Measurements from ENCODE around the gene GALNT10. TPM values are rescaled to one million over a fixed set of nuclear protein-coding genes. Genes with fewer than 3 reads are reported as not detected.
"Not testable (repeated sequence)": the region's sequence is repeated elsewhere in the genome, so short reads cannot be mapped to it uniquely, and the experiment has no call there.

The GALNT10 gene
- polyA plus RNA-seq, 2 of the 4 experiments (the other 2 are of a cell fraction), result 110 to 156 TPM

GRCh38 chr5:154145268-154145667, 45.3 kb upstream of the GALNT10 start:
- 67% methylated on average over 4 of the region's 4 CpGs for WGBS (ENCODE audit: missing lambda C conversion rate)

GRCh38 chr5:154146409-154146808, 44.1 kb upstream of the GALNT10 start:
- DNase-seq (ENCODE audit: low read depth in 1 of 2, low spot score in 1 of 2), result no peak
- Histone ChIP-seq H3K9me3 (no peaks in the 10 kb centered on the region), H3K4me1 (no peaks in the 10 kb centered on the region), H3K4me2 (no peak overlapping the region), H3K4me3 (no peak overlapping the region), H3K27ac (no peak overlapping the region)
- TF ChIP-seq POLR2AphosphoS2 (conservative IDR thresholded peaks at IDR 0.05; ENCODE audit: low read length), result no peak
- no peak for TF ChIP-seq ZC3H11A (IDR thresholded peaks at IDR 0.05)
- no peak for TF ChIP-seq CHD2 (IDR thresholded peaks at IDR 0.05; ENCODE audit: low read length, partially characterized antibody)
- no peak for TF ChIP-seq CEBPB (IDR thresholded peaks at IDR 0.05)
- TF ChIP-seq BHLHE40 (IDR thresholded peaks at IDR 0.05; ENCODE audit: low read depth, low read length), result no peak
- no peak for ATAC-seq
- no peak for FAIRE-seq
- POLR2A ChIA-PET, result no interaction called here
- CTCF ChIA-PET, result interaction anchor here (0.6 to 1.6 kb wide), 3 partner anchors 11 to 73 kb away, joined by 3 to 5 read pairs (median 3); no protein-coding TSS in a partner anchor

More at GRCh38 chr5:154145268-154145667, 45.3 kb upstream of the GALNT10 start:
- DNase-seq (ENCODE audit: low read depth in 1 of 2, low spot score in 1 of 2) (no peak), FAIRE-seq (no peak), ATAC-seq (no peak)
- no peak overlapping the region for H3K4me3 ChIP-seq
- no peak for TF ChIP-seq KDM5A (IDR thresholded peaks at IDR 0.05)
- TF ChIP-seq MYC (IDR thresholded peaks at IDR 0.05; ENCODE audit: borderline replicate concordance, low read length), result no peak
- TF ChIP-seq ZSCAN20 (CRISPR knock-in tag; IDR thresholded peaks at IDR 0.05), result no peak
- no peak for TF ChIP-seq HDAC2 (IDR thresholded peaks at IDR 0.05)
- TF ChIP-seq BCL3 (IDR thresholded peaks at IDR 0.05), result no peak
- no peak for TF ChIP-seq ELK1 (IDR thresholded peaks at IDR 0.05; ENCODE audit: low read depth, low read length)
- TF ChIP-seq MAFK (IDR thresholded peaks at IDR 0.05; ENCODE audit: partially characterized antibody), result no peak
- TF ChIP-seq CEBPB (IDR thresholded peaks at IDR 0.05), result no peak
- TF ChIP-seq HEYL (CRISPR knock-in tag; IDR thresholded peaks at IDR 0.05), result no peak
- no peak for TF ChIP-seq FOXS1 (CRISPR knock-in tag; IDR thresholded peaks at IDR 0.05)
- no peak for TF ChIP-seq FOSL2 (IDR thresholded peaks at IDR 0.05)
- TF ChIP-seq FOSL2 (CRISPR knock-in tag; IDR thresholded peaks at IDR 0.05), result no peak
- no peak for TF ChIP-seq SREBF2 (IDR thresholded peaks at IDR 0.05)
- no peak for TF ChIP-seq USF2 (IDR thresholded peaks at IDR 0.05)
- no peak overlapping the region for H3K27ac ChIP-seq
- no peak overlapping the region for H3K4me2 ChIP-seq
- CTCF ChIA-PET, result interaction anchor here (0.7 to 1.6 kb wide), 4 partner anchors 14 to 259 kb away, joined by 3 read pairs; no protein-coding TSS in a partner anchor
- H3K4me1 ChIP-seq, result no peaks in the 10 kb centered on the region
- H3K9me3 ChIP-seq, result no peaks in the 10 kb centered on the region
- POLR2A ChIA-PET, result no interaction called here

- no peak for DNase-seq (ENCODE audit: low read depth in 1 of 2, low spot score in 1 of 2)
- POLR2A ChIA-PET, result no interaction called here
- Histone ChIP-seq H3K4me3 (no peak overlapping the region), H3K27ac (no peak overlapping the region), H3K4me2 (no peak overlapping the region), H3K4me1 (no peaks in the 10 kb centered on the region), H3K9me3 (no peaks in the 10 kb centered on the region)
- no peak for FAIRE-seq
- CTCF ChIA-PET, result interaction anchor here (0.5 to 1.8 kb wide), 5 partner anchors 9 to 72 kb away, joined by 3 to 5 read pairs (median 3); no protein-coding TSS in a partner anchor
- no peak for ATAC-seq
- no peak for TF ChIP-seq NPAS2 (CRISPR knock-in tag; IDR thresholded peaks at IDR 0.05; ENCODE audit: borderline replicate concordance)
- no peak for TF ChIP-seq REST (IDR thresholded peaks at IDR 0.05)
- no peak for TF ChIP-seq CEBPB (IDR thresholded peaks at IDR 0.05)
- TF ChIP-seq KDM5A (IDR thresholded peaks at IDR 0.05), result no peak
- no peak for TF ChIP-seq NFE2L2 (conservative IDR thresholded peaks at IDR 0.05; ENCODE audit: low read length)
- TF ChIP-seq JUN (IDR thresholded peaks at IDR 0.05), result no peak
- no peak for TF ChIP-seq HOXB5 (CRISPR knock-in tag; IDR thresholded peaks at IDR 0.05)
- WGBS (ENCODE audit: missing lambda C conversion rate), result 43% methylated on average over 2 of the region's 2 CpGs
Observed at GRCh38 chr5:154147666-154148065, 42.9 kb upstream of the GALNT10 start.

GRCh38 chr5:154150471-154150870, 40.1 kb upstream of the GALNT10 start:
- POLR2A ChIA-PET; ATAC-seq; H3K27ac ChIP-seq; DNase-seq (ENCODE audit: low read depth in 1 of 2, low spot score in 1 of 2); FAIRE-seq; H3K4me3 ChIP-seq; H3K4me1 ChIP-seq; H3K9me3 ChIP-seq; H3K4me2 ChIP-seq: not testable (repeated sequence)
- CTCF ChIA-PET, result interaction anchor here (1.2 kb wide), 1 partner anchor 30 kb away, joined by 3 read pairs; no protein-coding TSS in a partner anchor
- WGBS (ENCODE audit: missing lambda C conversion rate), result 80% methylated on average over 2 of the region's 2 CpGs
